ENCODE data around the gene CYP11A1. TPM values are rescaled to one million over a fixed set of nuclear protein-coding genes. Genes with fewer than 3 reads are reported as not detected.

The CYP11A1 gene
- total RNA-seq, 6 donors from 2014 or later = 0.91 to 8.4 (median 1.1) TPM; not detected in 1

GRCh38 chr15:74352393-74352910 lies 15.0 kb downstream of the CYP11A1 start:
- H3K27me3 ChIP-seq = no peaks in the 10 kb centered on the region
- TF ChIP-seq POLR2AphosphoS5 (IDR thresholded peaks at IDR 0.05) (no peak), CTCF (IDR thresholded peaks at IDR 0.05) (no peak), POLR2A (IDR thresholded peaks at IDR 0.05) (no peak), EP300 (IDR thresholded peaks at IDR 0.05) (no peak)
- H3K4me1 ChIP-seq = peaks cover 0 to 5% (median 0%) of the 10 kb centered on the region in 4 donors
- ATAC-seq (ENCODE audit: low FRiP score in 2 of 2) = no peak
- DNase-seq = no peak
- WGBS, 2 donors = 86 to 87% methylated on average over 3 of the region's 3 CpGs
- H3K9me3 ChIP-seq = no peaks in the 10 kb centered on the region
- H3K4me3 ChIP-seq = no peak overlapping the region
- no peak overlapping the region for H3K27ac ChIP-seq
- no peaks in the 10 kb centered on the region for H3K36me3 ChIP-seq

DNA sequence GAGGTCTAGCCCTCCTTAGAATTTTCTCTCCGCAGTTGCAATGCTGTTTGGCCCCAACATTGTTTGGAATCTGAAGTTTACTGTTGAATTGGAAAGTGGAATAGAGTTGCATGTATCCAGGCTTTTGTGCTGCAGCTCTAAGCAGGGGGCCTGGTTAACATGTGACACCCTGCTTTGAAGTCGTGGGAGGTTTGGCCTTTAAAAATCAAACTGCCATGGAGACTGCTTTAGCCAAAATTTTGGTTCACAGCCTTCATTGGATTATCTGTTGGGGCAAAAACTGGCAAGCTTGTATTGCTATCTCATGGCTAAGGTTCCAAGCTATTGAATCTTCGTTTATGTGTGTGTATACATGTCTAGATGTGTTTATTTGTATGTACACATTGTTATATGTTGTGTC lies 15.8 kb downstream of the CYP11A1 start:
- no peak for DNase-seq
- Histone ChIP-seq H3K36me3 (no peaks in the 10 kb centered on the region), H3K27ac (no peak overlapping the region), H3K4me3 (no peak overlapping the region), H3K4me1 (peaks cover 0 to under 1% (median 0%) of the 10 kb centered on the region in 4 donors), H3K27me3 (no peaks in the 10 kb centered on the region), H3K9me3 (no peaks in the 10 kb centered on the region)
- ATAC-seq (ENCODE audit: low FRiP score in 2 of 2) = no peak
- WGBS, 2 donors = 39 to 60% methylated on average over 2 to 3 of the region's 3 CpGs
- TF ChIP-seq POLR2AphosphoS5 (IDR thresholded peaks at IDR 0.05) (no peak), EP300 (IDR thresholded peaks at IDR 0.05) (no peak), CTCF (IDR thresholded peaks at IDR 0.05) (no peak), POLR2A (IDR thresholded peaks at IDR 0.05) (no peak)

DNA sequence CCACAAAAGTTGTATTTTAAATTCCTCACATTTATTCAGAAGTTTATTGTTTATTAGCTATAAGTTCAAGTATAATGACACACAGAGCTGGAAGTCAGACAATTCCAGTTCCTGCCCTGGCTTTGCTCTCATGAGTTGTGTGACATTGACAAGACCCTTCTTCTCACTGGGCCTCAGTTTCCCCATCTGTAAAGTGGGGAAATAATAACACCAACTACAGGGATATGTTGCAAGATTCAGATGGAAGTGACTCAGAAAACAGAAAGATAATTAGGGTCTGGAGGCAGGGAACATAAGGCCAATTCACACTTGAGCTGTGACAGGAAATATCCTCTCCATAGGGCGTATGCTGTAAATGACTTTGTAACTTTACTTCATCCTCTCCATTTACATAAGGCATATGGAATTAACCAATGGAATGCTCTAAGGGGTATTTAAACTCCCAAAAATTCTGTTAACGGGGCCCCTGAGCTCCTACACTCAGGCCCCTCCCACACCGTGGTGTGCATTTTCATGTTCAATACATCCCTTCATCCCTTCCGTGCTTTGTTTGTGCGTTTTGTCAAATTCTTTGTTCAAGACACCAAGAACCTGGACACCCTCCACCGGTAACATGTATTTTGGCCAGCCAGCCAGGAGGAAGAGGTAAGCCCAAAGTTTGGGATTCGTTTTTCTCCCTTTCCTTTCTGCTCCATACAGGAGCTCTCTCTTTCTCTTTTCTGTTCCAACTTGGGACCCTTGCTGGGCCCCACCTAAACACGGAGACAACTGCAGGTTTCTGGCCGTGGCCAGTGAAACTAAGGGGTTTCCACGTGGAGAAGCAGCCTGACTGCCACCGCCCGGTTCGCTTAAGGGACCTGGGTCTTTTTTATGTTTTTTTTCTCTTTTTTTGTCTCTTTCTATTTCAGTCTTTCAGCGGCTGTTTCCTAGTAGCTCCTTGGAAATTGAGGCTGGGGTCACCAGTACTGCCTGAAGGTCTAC lies 16.9 kb downstream of the CYP11A1 start:
- TF ChIP-seq EP300 (IDR thresholded peaks at IDR 0.05) (no peak), POLR2AphosphoS5 (IDR thresholded peaks at IDR 0.05) (no peak), CTCF (IDR thresholded peaks at IDR 0.05) (no peak), POLR2A (IDR thresholded peaks at IDR 0.05) (no peak)
- no peaks in the 10 kb centered on the region for H3K27me3 ChIP-seq
- no peak overlapping the region for H3K27ac ChIP-seq
- 67 to 76% methylated on average over 14 of the region's 14 CpGs for WGBS, 2 donors
- H3K36me3 ChIP-seq = no peaks in the 10 kb centered on the region
- H3K9me3 ChIP-seq = no peaks in the 10 kb centered on the region
- no peak for DNase-seq
- no peak for ATAC-seq (ENCODE audit: low FRiP score in 2 of 2)
- no peaks in the 10 kb centered on the region for H3K4me1 ChIP-seq
- H3K4me3 ChIP-seq = no peak overlapping the region

DNA sequence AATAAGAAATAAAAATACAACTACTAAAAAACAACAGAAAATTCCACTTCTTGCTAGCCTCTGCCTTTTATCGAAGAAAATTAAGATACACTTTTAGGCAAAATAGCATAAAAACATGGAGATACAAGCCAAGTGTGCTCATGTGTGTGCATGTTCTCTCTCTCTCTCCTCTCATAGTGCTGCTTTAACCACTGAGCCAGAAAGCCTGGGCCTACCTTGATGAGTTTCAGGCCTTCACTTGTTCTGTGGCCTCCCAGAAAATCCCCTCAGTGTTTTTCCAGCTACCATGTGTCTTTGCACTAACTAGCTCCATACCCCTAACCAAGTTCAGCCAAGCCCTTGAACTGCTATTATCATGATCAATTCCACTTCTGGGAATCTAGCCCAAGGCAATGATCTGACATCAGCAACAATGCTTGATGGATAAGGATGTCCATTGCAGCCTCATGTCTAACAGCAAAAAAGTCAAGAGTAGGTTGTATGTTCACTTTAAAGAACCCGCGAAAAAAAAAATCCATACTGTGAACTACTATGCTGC lies 18.1 kb downstream of the CYP11A1 start:
- 94 to 98% methylated on average over 3 of the region's 3 CpGs for WGBS, 2 donors

More for the DNA sequence above, 18.1 kb downstream of the CYP11A1 start:
- no peak for DNase-seq
- H3K4me3 ChIP-seq = no peak overlapping the region
- H3K4me1 ChIP-seq = no peaks in the 10 kb centered on the region
- no peaks in the 10 kb centered on the region for H3K9me3 ChIP-seq
- H3K27me3 ChIP-seq = no peaks in the 10 kb centered on the region
- no peak overlapping the region for H3K27ac ChIP-seq
- ATAC-seq (ENCODE audit: low FRiP score in 2 of 2) = no peak
- H3K36me3 ChIP-seq = no peaks in the 10 kb centered on the region
- TF ChIP-seq CTCF (IDR thresholded peaks at IDR 0.05) (no peak), POLR2A (IDR thresholded peaks at IDR 0.05) (no peak), EP300 (IDR thresholded peaks at IDR 0.05) (no peak), POLR2AphosphoS5 (IDR thresholded peaks at IDR 0.05) (no peak)

Data from upper lobe of left lung (tissue), 6 donors.